Measurements from ENCODE around the gene ICAM4.
"Not testable (repeated sequence)": the region's sequence is repeated elsewhere in the genome, so short reads cannot be mapped to it uniquely, and the experiment has no call there.

The ICAM4 gene

DNA sequence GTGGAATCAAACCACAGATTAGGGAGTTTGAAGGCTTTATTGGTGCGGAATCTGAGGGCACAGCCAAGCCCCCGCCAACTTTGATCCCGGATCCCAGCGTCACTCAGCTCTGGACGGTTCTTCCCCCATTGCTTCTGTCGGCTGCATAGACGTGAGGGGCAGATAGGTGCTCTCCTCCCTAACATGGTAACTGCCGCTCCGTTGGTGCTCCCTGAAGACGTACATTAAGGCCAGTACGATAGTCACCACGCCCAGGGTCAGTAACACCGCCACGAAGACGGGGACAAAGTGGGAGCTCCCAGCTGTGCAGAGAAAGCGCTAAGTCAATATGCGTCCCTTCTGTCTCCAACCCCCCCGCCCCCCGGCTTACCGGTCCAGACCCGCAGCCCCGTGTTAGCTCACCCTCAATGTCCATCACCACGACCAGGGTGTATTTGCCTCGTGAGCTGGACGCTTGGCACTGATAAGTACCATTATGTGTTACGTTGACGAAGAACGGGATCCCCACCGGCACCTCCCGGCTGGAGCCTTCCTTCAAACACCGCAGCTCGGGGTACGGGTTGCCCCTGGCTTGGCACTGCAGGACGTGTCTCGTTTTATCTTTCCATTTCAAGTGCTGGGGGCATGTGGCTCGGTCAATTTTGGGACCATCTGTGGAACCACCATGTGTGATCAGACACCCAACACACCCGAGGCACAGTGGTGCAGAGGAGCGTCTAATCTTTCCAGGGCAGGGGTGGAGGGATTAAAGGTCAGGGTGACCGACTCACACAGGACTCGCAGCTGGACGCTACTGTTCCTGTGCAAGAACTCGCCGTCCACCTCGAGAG lies 47.2 kb downstream of the ICAM4 start:
- in situ Hi-C loops (cut with MboI; ENCODE audit: low pct_unique_long_range_greater_than_20kb, low sequenced_read_pairs), result no loop called here

GRCh38 chr19:10334588-10335351 lies 48.0 kb downstream of the ICAM4 start:
- peak; percentile 24 for DNase-seq
- in situ Hi-C loops (cut with MboI; ENCODE audit: low pct_unique_long_range_greater_than_20kb, low sequenced_read_pairs), result no loop called here

More for the DNA sequence above, 47.2 kb downstream of the ICAM4 start:
- DNase-seq, result no peak

- no peak for DNase-seq
- in situ Hi-C loops (cut with MboI; ENCODE audit: low pct_unique_long_range_greater_than_20kb, low sequenced_read_pairs), result no loop called here
Measured at GRCh38 chr19:10335352-10335985, 48.7 kb downstream of the ICAM4 start.

DNA sequence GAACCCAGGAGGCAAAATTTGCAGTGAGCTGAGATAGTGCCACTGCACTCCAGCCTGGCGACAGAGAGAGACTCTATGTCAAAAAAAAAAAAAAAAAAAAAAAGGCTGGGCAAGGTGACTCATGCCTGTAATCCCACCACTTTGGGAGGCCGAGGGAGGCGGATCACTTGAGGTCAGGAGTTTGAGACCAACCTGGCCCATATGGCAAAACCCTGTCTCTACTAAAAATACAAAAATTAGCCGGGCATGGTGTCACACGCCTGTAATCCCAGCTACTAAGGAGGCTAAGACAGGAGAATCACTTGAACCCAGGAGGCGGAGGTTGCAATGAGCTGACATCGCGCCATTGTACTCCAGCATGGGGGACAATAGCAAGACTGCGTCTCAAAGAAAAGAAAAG lies 50.0 kb downstream of the ICAM4 start:
- DNase-seq; in situ Hi-C loops (cut with MboI; ENCODE audit: low pct_unique_long_range_greater_than_20kb, low sequenced_read_pairs): not testable (repeated sequence)

All from KBM-7 (cell line).